ENCODE measurements around the gene TRIM8.

GRCh38 chr10:102677331-102678067 is 33.2 kb downstream of the TRIM8 start:
- no peak for TF ChIP-seq CTCF (IDR thresholded peaks at IDR 0.05)
- no peak for TF ChIP-seq POLR2A (IDR thresholded peaks at IDR 0.05)

Measured in lower leg skin (tissue), 3 donors.